Upper lobe of left lung (tissue), 6 donors: ENCODE results near the gene ASB2. TPM values are rescaled to one million over a fixed set of nuclear protein-coding genes. Genes with fewer than 3 reads are reported as not detected.

ENCODE experiments used
- ATAC-seq, 2 donors: fragments of 200-7000 bp; cut with Tn5 transposase; one replicate each; pipeline ENCODE4 v1.9.1; 2022; ENCODE audit warnings: mild to moderate bottlenecking in 2 of 2, moderate library complexity in 2 of 2; ENCODE audit not compliant: low FRiP score in 2 of 2
- DNase-seq, 2 donors: peaks; one replicate each; pipeline ENCODE4 v3.0.0-alpha.2; 2019 to 2020
- H3K27ac ChIP-seq, 4 donors: fragments of 200-600 bp; sonication (generic); one replicate each; pipeline ENCODE4 v1.5.1; 2016 to 2019
- H3K27me3 ChIP-seq, 4 donors: fragments of 200-600 bp; sonication (generic); one replicate each; pipeline ENCODE4 v1.5.1; 2017 to 2019
- H3K36me3 ChIP-seq, 4 donors: fragments of 200-600 bp; sonication (generic); one replicate each; pipeline ENCODE4 v1.5.1; 2016 to 2019
- H3K4me1 ChIP-seq, 4 donors: fragments of 200-600 bp; sonication (generic); one replicate each; pipeline ENCODE4 v1.5.1; 2018 to 2019
- H3K4me3 ChIP-seq, 4 donors: fragments of 200-600 bp; sonication (generic); one replicate each; pipeline ENCODE4 v1.5.1; 2017 to 2019; ENCODE audit warnings: mild to moderate bottlenecking in 2 of 4, moderate library complexity in 1 of 4
- H3K9me3 ChIP-seq, 4 donors: fragments of 200-600 bp; sonication (generic); one replicate each; pipeline ENCODE4 v1.5.1; 2018 to 2019
- CTCF ChIP-seq, 6 experiments: fragments of 450-650 bp in 4 of 6; fragments of 200-600 bp in 2 of 6; sonication (generic) in 2 of 6; IDR thresholded peaks; one replicate each; pipeline ENCODE4 v1.5.1; 2016 to 2019; ENCODE audit warnings: antibody characterized with exemption in 6 of 6
- EP300 ChIP-seq, 4 donors: sonication (generic); formaldehyde crosslinking; IDR thresholded peaks; one replicate each; pipeline ENCODE4 v1.5.1; 2017; ENCODE audit warnings: antibody characterized with exemption in 4 of 4, control low read depth in 2 of 4
- POLR2A ChIP-seq, 4 donors: fragments of 450-650 bp; IDR thresholded peaks; one replicate each; pipeline ENCODE4 v1.5.1; 2016 to 2017; ENCODE audit warnings: antibody characterized with exemption in 4 of 4, mild to moderate bottlenecking in 2 of 4
- POLR2AphosphoS5 ChIP-seq, 2 donors: sonication (generic); formaldehyde crosslinking; IDR thresholded peaks; one replicate each; pipeline ENCODE4 v1.5.1; 2017; ENCODE audit warnings: antibody characterized with exemption in 2 of 2
- WGBS, 2 donors: methylation state at CpG; one replicate each; pipeline ENCODE4 v1.1.5; 2017 to 2018; 5-methylcytosine and 5-hydroxymethylcytosine counted together
- total RNA-seq, 6 donors: library from RNA; depleted of rRNA in 4 of 6; stranded (reverse); fragments of >200 nt in 4 of 6; gene quantifications; one replicate each; pipeline versions ENCODE4 v1.1.0 to v1.2.1, GENCODE V29; 2016 to 2021
- donor health status: DM: no; HTN: no; CAD: no; lungs with moderate emphysema.
- donor health status: DM: no; HTN: yes; CAD: no; lungs with severe emphysema.

Gene ASB2
- total RNA-seq, 6 donors from 2014 or later: 0.76 to 2.2 (median 1.9) TPM; not detected in 1

GRCh38 chr14:93903342-93904184 lies 72.8 kb downstream of the ASB2 start:
- Histone ChIP-seq H3K4me3 (no peak overlapping the region), H3K4me1 (no peaks in the 10 kb centered on the region), H3K36me3 (no peaks in the 10 kb centered on the region), H3K27me3 (no peaks in the 10 kb centered on the region), H3K9me3 (no peaks in the 10 kb centered on the region), H3K27ac (no peak overlapping the region)
- DNase-seq (no peak), ATAC-seq (no peak)
- WGBS, 2 donors: 54% methylated on average over 14 to 15 of the region's 15 CpGs
- TF ChIP-seq EP300 (IDR thresholded peaks at IDR 0.05): no peak
- no peak for TF ChIP-seq POLR2AphosphoS5 (IDR thresholded peaks at IDR 0.05)
- no peak for TF ChIP-seq POLR2A (IDR thresholded peaks at IDR 0.05)
- no peak for TF ChIP-seq CTCF (IDR thresholded peaks at IDR 0.05)

GRCh38 chr14:93902619-93903307 lies 73.6 kb downstream of the ASB2 start:
- Histone ChIP-seq H3K27ac (no peak overlapping the region), H3K4me3 (no peak overlapping the region), H3K36me3 (no peaks in the 10 kb centered on the region), H3K9me3 (no peaks in the 10 kb centered on the region), H3K27me3 (no peaks in the 10 kb centered on the region), H3K4me1 (no peaks in the 10 kb centered on the region)
- no peak for ATAC-seq
- DNase-seq: no peak
- WGBS, 2 donors: 82 to 84% methylated on average over 13 of the region's 13 CpGs
- TF ChIP-seq EP300 (IDR thresholded peaks at IDR 0.05) (no peak), POLR2AphosphoS5 (IDR thresholded peaks at IDR 0.05) (no peak), CTCF (IDR thresholded peaks at IDR 0.05) (no peak), POLR2A (IDR thresholded peaks at IDR 0.05) (no peak)

GRCh38 chr14:93901813-93902212 lies 74.6 kb downstream of the ASB2 start:
- TF ChIP-seq POLR2AphosphoS5 (IDR thresholded peaks at IDR 0.05) (peak in 1 of 2 donors; percentile 28), CTCF (IDR thresholded peaks at IDR 0.05) (no peak), EP300 (IDR thresholded peaks at IDR 0.05) (peak in 1 of 4 donors; percentile 73), POLR2A (IDR thresholded peaks at IDR 0.05) (no peak)
- Histone ChIP-seq H3K4me3 (no peak overlapping the region), H3K4me1 (no peaks in the 10 kb centered on the region), H3K27ac (no peak overlapping the region), H3K27me3 (no peaks in the 10 kb centered on the region), H3K36me3 (no peaks in the 10 kb centered on the region), H3K9me3 (no peaks in the 10 kb centered on the region)
- no peak for DNase-seq
- WGBS, 2 donors: 34 to 39% methylated on average over 6 of the region's 6 CpGs
- peak in 1 of 2 donors; percentile 4 for ATAC-seq

GRCh38 chr14:93898731-93899130 lies 77.6 kb downstream of the ASB2 start:
- Histone ChIP-seq H3K27ac (no peak overlapping the region), H3K9me3 (no peaks in the 10 kb centered on the region), H3K36me3 (no peaks in the 10 kb centered on the region), H3K4me1 (no peaks in the 10 kb centered on the region), H3K4me3 (no peak overlapping the region), H3K27me3 (no peaks in the 10 kb centered on the region)
- ATAC-seq: no peak
- WGBS, 2 donors: 87 to 92% methylated on average over 4 to 5 of the region's 5 CpGs
- TF ChIP-seq POLR2AphosphoS5 (IDR thresholded peaks at IDR 0.05) (no peak), POLR2A (IDR thresholded peaks at IDR 0.05) (no peak), EP300 (IDR thresholded peaks at IDR 0.05) (no peak), CTCF (IDR thresholded peaks at IDR 0.05) (no peak)
- no peak for DNase-seq
